WTC11 (cell line): ENCODE results near the gene CHL1. TPM values are rescaled to one million over a fixed set of nuclear protein-coding genes. Genes with fewer than 3 reads are reported as not detected.

Experiments used
- ATAC-seq: fragments of 200-7000 bp; cut with Tn5 transposase; 2 replicates; pipeline ENCODE4 v1.10.0; 2021; ENCODE audit warnings: mild to moderate bottlenecking, moderate library complexity
- CTCF ChIA-PET: fragments of 300-600 bp; sonication (Branson Sonifier 250); formaldehyde crosslinking; loops from one replicate; lab custom pipeline; 2021; ENCODE audit warnings: antibody characterized with exemption; lab: Charles Lee
- POLR2A ChIA-PET: fragments of 350-600 bp; sonication (Branson Sonifier 250); formaldehyde crosslinking; loops from one replicate; lab custom pipeline; 2021; ENCODE audit warnings: antibody characterized with exemption; lab: Charles Lee
- DNase-seq: peaks from one replicate; pipeline ENCODE4 v3.0.0; 2021; ENCODE audit warnings: low spot score
- H3K27ac Mint-ChIP-seq: 2 replicates; pipeline ENCODE4 v1.8.0; 2021; ENCODE audit warnings: mixed read lengths
- H3K27me3 Mint-ChIP-seq: 2 replicates; pipeline ENCODE4 v1.8.0; 2021; ENCODE audit warnings: low read depth, mild to moderate bottlenecking, moderate library complexity, mixed read lengths
- H3K36me3 Mint-ChIP-seq: 2 replicates; pipeline ENCODE4 v1.8.0; 2021; ENCODE audit warnings: mixed read lengths
- H3K4me1 Mint-ChIP-seq: 2 replicates; pipeline ENCODE4 v1.8.0; 2022; ENCODE audit warnings: mixed read lengths
- H3K4me3 Mint-ChIP-seq: 2 replicates; pipeline ENCODE4 v1.8.0; 2021; ENCODE audit warnings: mild to moderate bottlenecking, moderate library complexity, mixed read lengths
- H3K9me3 Mint-ChIP-seq: 2 replicates; pipeline ENCODE4 v1.8.0; 2021; ENCODE audit warnings: mixed read lengths
- AFF4 ChIP-seq: sonication (generic); formaldehyde crosslinking; IDR thresholded peaks from 2 replicates; pipeline ENCODE4 v1.8.1; 2023; ENCODE audit warnings: mild to moderate bottlenecking, missing genetic modification reagents, borderline replicate concordance
- ATF3 ChIP-seq: sonication (generic); formaldehyde crosslinking; conservative IDR thresholded peaks from 2 replicates; pipeline ENCODE4 v1.8.1; 2022; ENCODE audit warnings: mild to moderate bottlenecking, missing genetic modification reagents
- E2F5 ChIP-seq: sonication (generic); formaldehyde crosslinking; IDR thresholded peaks from 2 replicates; pipeline ENCODE4 v1.8.1; 2022; ENCODE audit warnings: mild to moderate bottlenecking, moderate library complexity, missing genetic modification reagents
- ELF4 ChIP-seq: sonication (generic); formaldehyde crosslinking; IDR thresholded peaks from 2 replicates; pipeline ENCODE4 v1.8.1; 2022; ENCODE audit warnings: low read depth, mild to moderate bottlenecking, moderate library complexity, missing genetic modification reagents
- ETV6 ChIP-seq: sonication (generic); formaldehyde crosslinking; IDR thresholded peaks from 2 replicates; pipeline ENCODE4 v1.8.1; 2022; ENCODE audit warnings: mild to moderate bottlenecking, missing genetic modification reagents
- GABPB1 ChIP-seq: sonication (generic); formaldehyde crosslinking; IDR thresholded peaks from 2 replicates; pipeline ENCODE4 v1.8.1; 2023; ENCODE audit warnings: mild to moderate bottlenecking, missing genetic modification reagents
- HMGA2 ChIP-seq: fragments of 250-450 bp; sonication (Bioruptor Pico); IDR thresholded peaks from 2 replicates; pipeline ENCODE4 v1.4.0; 2021; ENCODE audit warnings: mild to moderate bottlenecking, moderate library complexity
- HMGXB4 ChIP-seq: sonication (generic); formaldehyde crosslinking; IDR thresholded peaks from 2 replicates; pipeline ENCODE4 v1.8.1; 2023; ENCODE audit warnings: mild to moderate bottlenecking, moderate library complexity, missing genetic modification reagents
- MAX ChIP-seq: sonication (generic); formaldehyde crosslinking; IDR thresholded peaks from 2 replicates; pipeline ENCODE4 v1.8.0; 2022; ENCODE audit warnings: mild to moderate bottlenecking, missing genetic modification reagents
- NFATC4 ChIP-seq: fragments of 250-450 bp; sonication (Bioruptor Pico); IDR thresholded peaks from 2 replicates; pipeline ENCODE4 v1.9.0; 2021; ENCODE audit warnings: mild to moderate bottlenecking
- NFYB ChIP-seq: sonication (generic); formaldehyde crosslinking; conservative IDR thresholded peaks from 2 replicates; pipeline ENCODE4 v1.8.0; 2022; ENCODE audit warnings: low read depth, missing genetic modification reagents
- OVOL2 ChIP-seq: fragments of 250-450 bp; sonication (Bioruptor Pico); IDR thresholded peaks from 2 replicates; pipeline ENCODE4 v1.9.0; 2021; ENCODE audit warnings: mild to moderate bottlenecking, borderline replicate concordance
- RELA ChIP-seq: sonication (generic); formaldehyde crosslinking; IDR thresholded peaks from 2 replicates; pipeline ENCODE4 v1.8.1; 2022; ENCODE audit warnings: missing genetic modification reagents, mild to moderate bottlenecking, borderline replicate concordance
- SP1 ChIP-seq: sonication (generic); formaldehyde crosslinking; conservative IDR thresholded peaks from 2 replicates; pipeline ENCODE4 v1.8.1; 2022; ENCODE audit warnings: missing genetic modification reagents
- TEAD1 ChIP-seq: sonication (generic); formaldehyde crosslinking; IDR thresholded peaks from 2 replicates; pipeline ENCODE4 v1.8.0; 2022; ENCODE audit warnings: mild to moderate bottlenecking, missing genetic modification reagents
- ZBTB21 ChIP-seq: sonication (generic); formaldehyde crosslinking; IDR thresholded peaks from 2 replicates; pipeline ENCODE4 v1.8.1; 2023; ENCODE audit warnings: mild to moderate bottlenecking, missing genetic modification reagents, borderline replicate concordance
- ZNF121 ChIP-seq: sonication (generic); formaldehyde crosslinking; IDR thresholded peaks from 2 replicates; pipeline ENCODE4 v1.8.0; 2023; ENCODE audit warnings: missing genetic modification reagents
- ZNF219 ChIP-seq: sonication (generic); formaldehyde crosslinking; IDR thresholded peaks from 2 replicates; pipeline ENCODE4 v1.8.0; 2023; ENCODE audit warnings: missing genetic modification reagents, mild to moderate bottlenecking, borderline replicate concordance
- ZNF232 ChIP-seq: sonication (generic); formaldehyde crosslinking; IDR thresholded peaks from 2 replicates; pipeline ENCODE4 v1.8.0; 2022; ENCODE audit warnings: mild to moderate bottlenecking, missing genetic modification reagents
- ZNF281 ChIP-seq: sonication (generic); formaldehyde crosslinking; IDR thresholded peaks from 2 replicates; pipeline ENCODE4 v1.8.0; 2023; ENCODE audit warnings: mild to moderate bottlenecking, missing genetic modification reagents
- ZNF317 ChIP-seq: sonication (generic); formaldehyde crosslinking; IDR thresholded peaks from 2 replicates; pipeline ENCODE4 v1.8.1; 2023; ENCODE audit warnings: low read depth, mild to moderate bottlenecking, moderate library complexity, missing genetic modification reagents, borderline replicate concordance
- ZNF396 ChIP-seq: fragments of 250-450 bp; sonication (Bioruptor Pico); IDR thresholded peaks from 2 replicates; pipeline ENCODE4 v1.8.0; 2021; ENCODE audit warnings: mild to moderate bottlenecking, moderate library complexity, borderline replicate concordance
- total RNA-seq: library from RNA; stranded (reverse); gene quantifications from 3 replicates; pipeline ENCODE4 v1.2.3, GENCODE V29; 2021

Gene CHL1
- total RNA-seq, 1 experiment from 2014 or later, result not detected

GRCh38 chr3:435161-435560 lies 238.6 kb downstream of the CHL1 start (continued):
- TF ChIP-seq ZNF232 (CRISPR knock-in tag), result no peak
- TF ChIP-seq ZNF219, result no peak
- no peak for TF ChIP-seq RELA (CRISPR knock-in tag)
- TF ChIP-seq HMGXB4, result no peak
- TF ChIP-seq NFYB (CRISPR knock-in tag), result no peak
- no peak for TF ChIP-seq ZBTB21 (CRISPR knock-in tag)
- no peak for TF ChIP-seq ETV6
- TF ChIP-seq ZNF396 (CRISPR knock-in tag), result no peak
- TF ChIP-seq OVOL2 (CRISPR knock-in tag), result no peak
- TF ChIP-seq ATF3 (CRISPR knock-in tag), result no peak
- TF ChIP-seq E2F5, result no peak
- no peak for TF ChIP-seq MAX (CRISPR knock-in tag)
- TF ChIP-seq, all 79 proteins: peak for 0

GRCh38 chr3:436053-436452 lies 239.5 kb downstream of the CHL1 start:
- Mint-ChIP-seq H3K9me3 (peaks cover 94% of the 10 kb centered on the region), H3K4me3 (no peak overlapping the region), H3K4me1 (no peaks in the 10 kb centered on the region), H3K27ac (no peak overlapping the region), H3K27me3 (no peaks in the 10 kb centered on the region; the same call in none of the 2 replicates), H3K36me3 (peaks cover 76% of the 10 kb centered on the region)
- POLR2A ChIA-PET, result no interaction called here
- DNase-seq, result no peak
- CTCF ChIA-PET, result no interaction called here
- no peak for ATAC-seq
- TF ChIP-seq TEAD1, result no peak
- no peak for TF ChIP-seq NFATC4 (CRISPR knock-in tag)
- TF ChIP-seq GABPB1 (CRISPR knock-in tag), result no peak
- TF ChIP-seq SP1, result no peak
- no peak for TF ChIP-seq ZNF121 (CRISPR knock-in tag)
- no peak for TF ChIP-seq MAX (CRISPR knock-in tag)

GRCh38 chr3:440826-441225 lies 244.3 kb downstream of the CHL1 start:
- no peak for ATAC-seq
- Mint-ChIP-seq H3K4me1 (no peaks in the 10 kb centered on the region), H3K4me3 (no peak overlapping the region), H3K27ac (no peak overlapping the region), H3K36me3 (peaks cover 85% of the 10 kb centered on the region), H3K27me3 (peaks cover 8% of the 10 kb centered on the region), H3K9me3 (peaks cover 89% of the 10 kb centered on the region)
- DNase-seq, result no peak
- CTCF ChIA-PET, result no interaction called here
- POLR2A ChIA-PET, result no interaction called here
- TF ChIP-seq ELF4 (CRISPR knock-in tag) (no peak), AFF4 (no peak), ZNF219 (no peak), HMGA2 (CRISPR knock-in tag) (no peak), ZNF281 (CRISPR knock-in tag) (no peak), ZNF396 (CRISPR knock-in tag) (no peak), ZNF317 (CRISPR knock-in tag) (no peak)
